Activated T-helper 2 cell treated with anti-CD3 and anti-CD28 coated beads, Interferon-gamma antibody, Interleukin-2, Interleukin-4, amounts not matched to agents 10 μg/mL and 5 μg/mL and 100 μg/mL, durations not matched to agents 14 hours and 24 hours and 36 hours (primary cell): ENCODE data around the gene ZNF557. TPM values are rescaled to one million over a fixed set of nuclear protein-coding genes. Genes with fewer than 3 reads are reported as not detected.
A peak's percentile ranks its signal among the peaks of the same experiment; 100 is the strongest.
"Not testable (repeated sequence)": the region's sequence is repeated elsewhere in the genome, so short reads cannot be mapped to it uniquely, and the experiment has no call there.

Experiments used
- DNase-seq: peaks from one replicate; pipeline ENCODE4 v3.0.0; 2021; ENCODE audit warnings: low spot score
- H3K27ac Mint-ChIP-seq: one replicate; pipeline ENCODE4 v1.8.0; 2021; ENCODE audit warnings: mixed read lengths
- H3K27me3 Mint-ChIP-seq: one replicate; pipeline ENCODE4 v1.8.0; 2021; ENCODE audit warnings: low read depth, mixed read lengths
- H3K36me3 Mint-ChIP-seq: one replicate; pipeline ENCODE4 v1.8.0; 2021; ENCODE audit warnings: low read depth, mixed read lengths
- H3K4me1 Mint-ChIP-seq: one replicate; pipeline ENCODE4 v1.8.0; 2021; ENCODE audit warnings: low read depth, mixed read lengths
- H3K4me3 Mint-ChIP-seq: one replicate; pipeline ENCODE4 v1.8.0; 2021; ENCODE audit warnings: low read depth, mild to moderate bottlenecking, moderate library complexity, mixed read lengths
- H3K9me3 Mint-ChIP-seq: one replicate; pipeline ENCODE4 v1.8.0; 2021; ENCODE audit warnings: mixed read lengths
- intact Hi-C: fragments of 100-400 bp; cut with micrococcal nuclease; formaldehyde crosslinking; loops from one replicate; pipeline ENCODE4 v1.15.1; 2023
- total RNA-seq: library from RNA; stranded (reverse); gene quantifications from 2 replicates; pipeline ENCODE4 v1.2.3, GENCODE V29; 2022

ZNF557 gene
- total RNA-seq, result 9.2 and 9.4 TPM in 2 replicates

GRCh38 chr19:7069042-7069903 is at the start of gene ZNF557:
TSS of gene ZNF557 (plus strand) at chr19:7069703. CDS start at chr19:7075075, 5,372 bp downstream.
- intact Hi-C loops, result no loop called here
- H3K27me3 Mint-ChIP-seq, result no peaks in the 10 kb centered on the region
- H3K9me3 Mint-ChIP-seq, result peaks cover 16% of the 10 kb centered on the region
- H3K36me3 Mint-ChIP-seq, result peaks cover 44% of the 10 kb centered on the region
- peaks cover 9% of the 10 kb centered on the region for H3K4me1 Mint-ChIP-seq
- peak within 1 kb of the TSS; percentile 94 for H3K4me3 Mint-ChIP-seq
- DNase-seq, result peak; percentile 96
- peak within 1 kb of the TSS; percentile 86 for H3K27ac Mint-ChIP-seq

GRCh38 chr19:7021331-7021730 is 48.2 kb upstream of the ZNF557 start, which contains the start of gene MBD3L2B:
TSS of gene MBD3L2B (minus strand) at chr19:7021431. CDS start at chr19:7021397, 34 bp downstream.
- intact Hi-C loops, H3K4me3 Mint-ChIP-seq: not testable (repeated sequence)

GRCh38 chr19:7028790-7029189 is 40.7 kb upstream of the ZNF557 start:
- H3K36me3 Mint-ChIP-seq, H3K9me3 Mint-ChIP-seq, DNase-seq, H3K27ac Mint-ChIP-seq, intact Hi-C loops, H3K4me3 Mint-ChIP-seq, H3K4me1 Mint-ChIP-seq, H3K27me3 Mint-ChIP-seq: not testable (repeated sequence)

More at GRCh38 chr19:7021331-7021730, 48.2 kb upstream of the ZNF557 start, which contains the start of gene MBD3L2B:
- H3K4me1 Mint-ChIP-seq, H3K27me3 Mint-ChIP-seq, H3K9me3 Mint-ChIP-seq, H3K36me3 Mint-ChIP-seq, H3K27ac Mint-ChIP-seq, DNase-seq: not testable (repeated sequence)

- H3K4me1 Mint-ChIP-seq, H3K9me3 Mint-ChIP-seq, H3K36me3 Mint-ChIP-seq, DNase-seq, H3K4me3 Mint-ChIP-seq, intact Hi-C loops, H3K27ac Mint-ChIP-seq, H3K27me3 Mint-ChIP-seq: not testable (repeated sequence)
Observed at GRCh38 chr19:7030278-7030677, 39.2 kb upstream of the ZNF557 start, which contains the start of gene MBD3L5. TSS of gene MBD3L5 (plus strand) at chr19:7030578. CDS start at chr19:7030612, 34 bp downstream.

GRCh38 chr19:7040079-7040478 is 29.4 kb upstream of the ZNF557 start, which contains the start of gene MBD3L4:
TSS of gene MBD3L4 (minus strand) at chr19:7040179. CDS start at chr19:7040144, 35 bp downstream.
- H3K4me1 Mint-ChIP-seq, H3K27me3 Mint-ChIP-seq: not testable (repeated sequence)

GRCh38 chr19:7041563-7041962 is 27.9 kb upstream of the ZNF557 start:
- H3K4me3 Mint-ChIP-seq, H3K36me3 Mint-ChIP-seq, DNase-seq, H3K27ac Mint-ChIP-seq, H3K27me3 Mint-ChIP-seq, intact Hi-C loops, H3K9me3 Mint-ChIP-seq, H3K4me1 Mint-ChIP-seq: not testable (repeated sequence)

More at GRCh38 chr19:7040079-7040478, 29.4 kb upstream of the ZNF557 start, which contains the start of gene MBD3L4:
- H3K9me3 Mint-ChIP-seq, H3K4me3 Mint-ChIP-seq, H3K27ac Mint-ChIP-seq, DNase-seq, H3K36me3 Mint-ChIP-seq, intact Hi-C loops: not testable (repeated sequence)

GRCh38 chr19:7049021-7049420 is 20.5 kb upstream of the ZNF557 start, which contains the start of gene MBD3L2:
TSS of gene MBD3L2 (plus strand) at chr19:7049321. CDS start at chr19:7049374, 53 bp downstream.
- H3K4me1 Mint-ChIP-seq, H3K4me3 Mint-ChIP-seq, DNase-seq, H3K9me3 Mint-ChIP-seq, H3K27ac Mint-ChIP-seq, intact Hi-C loops, H3K27me3 Mint-ChIP-seq, H3K36me3 Mint-ChIP-seq: not testable (repeated sequence)

- intact Hi-C loops, DNase-seq: not testable (repeated sequence)
Observed at GRCh38 chr19:7051421-7051820, 18.1 kb upstream of the ZNF557 start.

GRCh38 chr19:7052896-7053295 is 16.6 kb upstream of the ZNF557 start:
- H3K36me3 Mint-ChIP-seq, H3K9me3 Mint-ChIP-seq, H3K4me3 Mint-ChIP-seq, H3K4me1 Mint-ChIP-seq, intact Hi-C loops, H3K27me3 Mint-ChIP-seq, DNase-seq, H3K27ac Mint-ChIP-seq: not testable (repeated sequence)

More at GRCh38 chr19:7051421-7051820, 18.1 kb upstream of the ZNF557 start:
- not testable (repeated sequence) for H3K4me3 Mint-ChIP-seq, H3K36me3 Mint-ChIP-seq, H3K27ac Mint-ChIP-seq, H3K9me3 Mint-ChIP-seq, H3K4me1 Mint-ChIP-seq, H3K27me3 Mint-ChIP-seq

- H3K4me1 Mint-ChIP-seq, H3K27ac Mint-ChIP-seq, H3K9me3 Mint-ChIP-seq, H3K36me3 Mint-ChIP-seq, intact Hi-C loops, H3K27me3 Mint-ChIP-seq, H3K4me3 Mint-ChIP-seq, DNase-seq: not testable (repeated sequence)
Observed at GRCh38 chr19:7054635-7055368, 14.7 kb upstream of the ZNF557 start.

- H3K4me3 Mint-ChIP-seq, DNase-seq, intact Hi-C loops: not testable (repeated sequence)
Observed at GRCh38 chr19:7055679-7056078, 13.8 kb upstream of the ZNF557 start.

GRCh38 chr19:7056371-7056770 is 13.1 kb upstream of the ZNF557 start:
- H3K9me3 Mint-ChIP-seq, DNase-seq, intact Hi-C loops, H3K4me1 Mint-ChIP-seq, H3K27ac Mint-ChIP-seq, H3K4me3 Mint-ChIP-seq, H3K36me3 Mint-ChIP-seq, H3K27me3 Mint-ChIP-seq: not testable (repeated sequence)

More at GRCh38 chr19:7055679-7056078, 13.8 kb upstream of the ZNF557 start:
- not testable (repeated sequence) for H3K27ac Mint-ChIP-seq, H3K4me1 Mint-ChIP-seq, H3K9me3 Mint-ChIP-seq, H3K36me3 Mint-ChIP-seq, H3K27me3 Mint-ChIP-seq
